ENCODE measurements around the gene PPARD.

The PPARD gene

DNA sequence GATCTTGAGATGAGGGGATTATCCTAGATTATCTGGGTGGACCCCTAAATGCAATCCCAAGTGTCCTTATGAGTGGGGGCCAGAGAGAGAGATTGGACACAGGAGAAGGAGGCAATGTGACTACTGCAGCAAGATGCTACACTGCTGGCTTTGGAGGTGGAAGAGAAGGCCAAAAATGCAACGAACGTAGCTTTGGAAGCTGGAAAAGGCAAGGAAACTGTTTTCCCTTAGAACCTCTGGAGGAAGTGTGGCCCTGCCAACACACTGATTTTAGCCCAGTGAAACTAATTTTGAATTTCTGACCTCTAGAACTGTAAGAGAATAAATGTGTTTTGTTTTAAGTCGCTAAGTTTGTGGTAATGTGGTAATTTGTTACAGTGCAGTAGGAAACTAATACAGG lies 15.7 kb downstream of the PPARD start:
- DNase-seq, result peak; percentile 76

- DNase-seq, result no peak
Observed at GRCh38 chr6:35359346-35359743, 17.0 kb downstream of the PPARD start.

DNA sequence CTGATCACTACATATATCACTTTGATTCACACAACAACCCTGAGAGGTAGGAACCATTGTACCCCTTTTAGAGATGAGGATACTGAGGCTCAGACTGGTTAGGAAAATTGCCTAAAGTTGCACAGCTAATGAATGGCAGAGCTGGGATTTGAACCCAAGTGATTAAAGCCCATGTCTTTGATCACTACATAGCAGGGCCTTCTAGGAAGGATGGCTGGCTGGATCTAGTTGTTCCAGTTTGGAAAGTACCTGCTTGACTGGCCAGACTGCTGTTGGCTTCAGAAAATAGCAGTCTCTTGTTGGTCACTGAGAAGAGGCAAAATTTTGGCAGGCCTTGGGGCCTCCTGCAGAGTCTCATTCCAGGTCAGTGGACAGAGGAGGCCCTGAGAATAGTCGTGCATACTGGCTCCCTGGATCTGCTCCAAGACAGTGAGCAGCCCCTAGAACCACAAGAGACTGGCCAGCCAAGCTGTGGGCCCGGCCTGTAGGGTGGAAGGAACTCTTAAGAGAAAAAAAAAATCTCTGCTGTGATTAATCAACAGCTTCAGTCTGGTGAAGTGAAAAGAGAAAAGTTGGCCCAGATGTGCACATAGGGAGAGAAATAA lies 17.5 kb downstream of the PPARD start:
- no peak for DNase-seq

DNA sequence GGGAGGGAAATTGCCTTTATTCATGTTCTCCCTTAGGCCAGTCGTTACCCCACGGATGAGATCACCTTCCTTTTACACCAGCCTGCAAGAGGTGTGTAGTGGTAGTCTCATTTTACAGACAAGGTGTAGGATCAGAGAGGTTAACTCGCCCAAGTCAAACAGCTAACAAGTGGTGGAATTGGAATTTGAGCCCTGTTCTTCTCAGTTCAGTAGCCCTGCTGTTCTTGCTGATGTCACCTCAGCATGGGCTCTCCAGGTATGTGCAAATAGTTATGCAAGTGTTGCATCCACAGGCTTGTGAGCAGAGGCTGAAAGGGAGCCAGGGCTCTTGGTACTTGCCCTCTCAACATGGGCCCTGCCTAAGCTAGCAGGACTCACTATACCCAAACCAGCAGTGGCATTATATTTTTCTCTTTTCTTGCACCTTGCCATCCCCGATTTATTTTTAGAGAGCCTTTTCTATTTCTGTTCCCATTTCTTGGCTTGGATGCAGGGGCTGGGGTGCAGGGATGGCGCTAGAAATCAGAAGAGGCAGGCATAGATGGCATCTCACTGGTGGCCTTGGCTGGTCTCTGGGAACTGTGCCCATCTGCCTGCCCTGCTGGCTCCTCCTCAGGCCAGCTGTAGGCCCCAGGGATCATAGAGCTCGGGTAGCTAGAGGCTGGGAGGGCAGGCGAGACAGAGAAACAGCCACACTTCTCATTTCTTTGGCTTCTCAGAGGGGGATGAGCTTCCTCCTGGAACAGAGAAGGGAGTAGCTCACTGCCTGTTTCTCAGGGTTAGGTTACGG lies 18.2 kb downstream of the PPARD start:
- DNase-seq, result no peak

DNA sequence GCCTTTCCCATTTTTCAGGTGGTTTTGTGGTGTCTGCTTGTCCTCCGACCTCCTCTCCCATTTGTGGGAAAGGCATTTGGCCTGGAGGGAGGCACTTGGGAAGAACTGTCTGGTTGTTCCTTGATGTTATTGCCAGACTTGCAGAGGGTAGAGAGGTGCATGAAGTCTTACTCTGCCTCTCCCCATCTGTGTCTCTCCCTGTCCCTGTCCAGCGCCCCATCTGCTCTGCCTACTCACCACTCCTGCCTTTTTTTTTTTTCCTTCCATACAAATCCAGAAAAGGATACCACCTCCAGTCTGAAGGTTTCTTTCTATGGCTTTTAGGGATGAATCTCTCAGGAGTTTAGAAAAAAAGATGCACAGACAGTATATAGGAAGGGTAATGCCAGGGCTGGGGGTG lies 19.8 kb downstream of the PPARD start:
- DNase-seq, result no peak

DNA sequence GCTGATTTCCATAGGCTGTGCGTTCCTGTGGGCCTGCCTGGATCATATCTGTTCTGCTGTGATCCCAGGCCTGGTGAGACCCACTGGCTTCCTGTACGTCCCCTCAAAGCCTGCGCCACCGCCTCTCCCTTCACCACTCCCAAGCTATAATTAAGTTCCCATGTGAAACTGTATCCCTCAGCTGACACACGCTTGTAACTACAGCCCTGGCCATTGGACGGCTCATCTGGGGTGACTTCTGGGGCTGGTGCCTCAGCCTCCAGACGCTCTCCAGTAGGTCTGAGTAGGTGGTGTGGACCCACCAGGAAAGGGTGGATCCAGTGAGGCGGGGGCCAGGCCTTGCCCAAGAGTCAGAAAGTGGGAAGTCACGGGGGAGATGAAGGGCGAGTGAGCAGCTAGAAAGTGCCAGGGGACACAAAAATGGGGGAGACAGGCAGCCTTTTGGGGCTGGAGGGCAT lies 21.0 kb downstream of the PPARD start:
- peak; percentile 46 for DNase-seq

DNA sequence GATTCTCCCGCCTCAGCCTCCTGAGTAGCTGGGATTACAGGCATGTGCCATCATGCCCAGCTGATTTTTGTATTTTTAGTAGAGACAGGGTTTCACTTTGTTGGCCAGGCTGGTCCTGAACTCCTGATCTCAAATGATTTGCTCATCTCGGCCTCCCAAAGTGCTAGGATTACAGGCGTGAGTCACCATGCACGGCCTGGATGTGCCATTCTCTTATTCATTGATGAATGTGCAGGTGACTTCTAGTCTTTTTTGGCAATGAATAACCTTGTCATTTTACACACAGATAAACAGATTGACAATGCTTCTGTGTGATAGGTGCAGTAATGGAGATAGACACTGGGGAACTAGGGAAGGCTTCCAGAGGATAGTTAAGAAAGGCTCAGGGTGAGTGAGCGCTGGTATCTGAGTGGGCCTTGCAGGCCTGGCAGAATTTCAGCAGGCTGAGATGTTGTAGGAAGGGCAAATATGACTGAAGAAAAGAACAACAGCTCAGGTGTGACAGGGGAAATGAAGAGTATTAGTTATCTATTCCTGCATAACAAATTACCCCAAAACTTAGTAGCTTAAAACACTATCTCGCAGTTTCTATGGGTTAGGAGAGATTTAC lies 23.3 kb downstream of the PPARD start:
- DNase-seq, result no peak

GRCh38 chr6:35366204-35366596 lies 23.8 kb downstream of the PPARD start:
- no peak for DNase-seq

- DNase-seq, result no peak
Observed at GRCh38 chr6:35367646-35368037, 25.3 kb downstream of the PPARD start.

- DNase-seq, result no peak
Observed at GRCh38 chr6:35368038-35368887, 25.9 kb downstream of the PPARD start.

GRCh38 chr6:35370124-35370741 lies 27.9 kb downstream of the PPARD start:
- no peak for DNase-seq

- no peak for DNase-seq
Observed at GRCh38 chr6:35370785-35371493, 28.6 kb downstream of the PPARD start.

- DNase-seq, result no peak
Observed at GRCh38 chr6:35371494-35372262, 29.3 kb downstream of the PPARD start.

DNA sequence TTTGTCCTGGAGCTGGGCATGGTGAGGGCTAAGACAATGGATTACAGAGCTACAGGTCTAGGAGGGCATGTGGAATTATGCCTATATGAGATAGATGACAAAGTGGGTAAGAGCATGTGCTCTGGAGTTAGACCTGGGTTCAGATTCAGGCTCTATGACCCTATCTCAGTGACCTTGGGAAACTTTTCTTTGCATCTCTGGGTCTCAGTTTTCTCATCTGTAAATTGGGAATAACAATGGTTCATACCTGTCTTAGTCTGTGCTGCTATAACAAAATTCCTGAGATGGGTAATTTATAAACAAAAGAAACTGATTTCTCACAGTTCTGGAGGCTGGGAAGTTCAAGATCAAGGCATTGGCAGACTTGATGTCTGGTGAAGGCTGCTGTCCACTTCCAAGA lies 30.3 kb downstream of the PPARD start:
- DNase-seq, result no peak

DNA sequence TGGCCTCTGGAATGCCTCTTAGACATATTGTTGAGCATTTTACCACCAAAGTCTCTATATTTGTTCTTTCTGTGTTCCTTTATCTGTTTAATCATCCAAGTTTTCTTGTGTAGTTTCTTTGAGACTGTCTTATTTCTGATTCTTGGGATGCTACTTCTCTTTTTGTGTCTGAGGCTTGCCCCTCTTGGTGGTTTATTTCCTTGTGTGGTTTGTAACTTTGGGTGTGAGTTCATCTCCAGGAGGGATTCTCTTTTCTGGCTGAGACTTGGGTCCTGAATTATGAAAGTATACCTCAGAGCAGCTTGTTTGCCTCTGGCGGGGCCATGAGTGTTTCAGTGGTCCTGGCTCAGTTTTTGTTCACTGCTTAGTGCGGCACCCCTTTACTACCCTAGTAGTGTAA lies 33.9 kb downstream of the PPARD start:
- DNase-seq, result no peak

DNA sequence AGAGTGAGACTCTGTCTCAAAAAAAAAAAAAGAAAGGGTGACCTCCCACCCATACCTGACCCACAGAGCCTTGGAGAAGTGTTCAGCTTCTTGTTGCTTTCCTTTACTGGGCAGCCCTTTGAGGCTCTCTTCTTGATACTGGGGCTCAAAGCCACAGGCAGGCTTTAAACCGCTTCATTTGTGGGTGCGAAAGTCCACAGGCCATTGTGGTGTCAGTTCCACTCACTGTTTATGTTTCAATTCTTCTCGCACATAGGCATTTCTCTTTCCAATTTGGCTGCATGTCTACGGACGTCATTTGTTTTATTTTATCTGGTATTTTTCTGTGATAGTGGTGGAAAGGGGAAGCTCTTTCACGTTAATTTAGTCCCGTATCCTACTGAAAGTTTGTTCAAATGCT lies 34.6 kb downstream of the PPARD start:
- DNase-seq, result no peak

DNA sequence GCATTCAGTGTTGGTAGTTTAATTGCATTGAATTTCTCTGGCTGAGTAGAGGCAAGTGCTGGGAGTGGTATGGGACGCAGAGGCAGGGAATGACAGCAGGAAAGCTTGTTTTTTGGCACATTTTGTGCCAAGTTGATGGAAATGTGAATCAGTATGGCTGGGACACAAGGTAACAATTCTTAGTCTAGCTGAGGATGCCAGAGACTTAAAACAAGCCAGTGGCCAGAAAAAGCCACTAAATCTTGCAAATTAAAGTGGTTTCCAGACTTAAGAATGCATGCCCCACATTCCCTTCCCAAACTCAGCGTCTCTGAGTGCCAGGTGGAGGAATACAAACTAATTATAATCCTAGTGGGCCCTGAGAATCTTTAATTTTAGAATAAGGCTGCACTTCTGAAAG lies 35.9 kb downstream of the PPARD start:
- DNase-seq, result no peak

- DNase-seq, result no peak
Observed at GRCh38 chr6:35381132-35381531, 38.8 kb downstream of the PPARD start.

- no peak for DNase-seq
Observed at GRCh38 chr6:35382015-35382414, 39.7 kb downstream of the PPARD start.

DNA sequence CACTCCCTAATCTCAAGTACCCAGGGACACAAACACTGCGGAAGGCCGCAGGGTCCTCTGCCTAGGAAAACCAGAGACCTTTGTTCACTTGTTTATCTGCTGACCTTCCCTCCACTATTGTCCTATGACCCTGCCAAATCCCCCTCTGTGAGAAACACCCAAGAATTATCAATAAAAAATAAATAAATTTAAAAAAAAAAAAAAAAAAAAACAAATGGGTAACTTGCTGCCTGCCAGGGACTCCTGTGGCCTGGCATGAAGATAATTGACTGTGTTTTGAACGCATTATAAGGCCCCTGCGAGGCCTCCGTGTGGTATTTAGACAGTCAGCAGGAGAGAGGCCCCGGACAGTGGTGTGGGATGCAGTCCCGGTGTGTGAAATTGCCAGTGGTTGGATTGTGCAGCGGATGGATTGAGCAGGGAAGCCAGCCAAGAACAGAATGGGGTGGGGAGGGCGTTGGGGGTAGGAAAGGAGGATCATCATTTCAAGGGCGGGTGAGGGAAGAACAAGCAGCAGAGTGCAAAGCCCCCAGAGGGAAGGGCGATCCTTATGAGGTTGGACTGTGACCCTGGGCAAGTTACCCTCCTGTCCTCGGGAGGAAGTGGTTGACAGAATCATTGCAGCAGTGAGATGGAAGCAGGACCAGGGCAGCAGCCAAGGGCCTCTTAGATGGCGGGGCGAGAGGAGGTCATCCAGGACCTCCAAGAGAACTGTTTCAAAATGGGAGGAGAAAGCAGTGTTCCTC lies 43.3 kb downstream of the PPARD start:
- DNase-seq, result peak; percentile 55

GRCh38 chr6:35386989-35387388 lies 44.6 kb downstream of the PPARD start:
- DNase-seq, result no peak
